ENCODE results near the gene EXOSC2. TPM values are rescaled to one million over a fixed set of nuclear protein-coding genes. Genes with fewer than 3 reads are reported as not detected.

The EXOSC2 gene
- total and polyA plus RNA-seq, 3 donors from 2014 or later: 15.3 to 24.7 (median 20.3) TPM

- WGBS, 2 donors: 82 to 84% methylated on average over 1 of the region's 1 CpG
- TF ChIP-seq POLR2A (IDR thresholded peaks at IDR 0.05): no peak
- no peak for TF ChIP-seq CTCF (IDR thresholded peaks at IDR 0.05)
Observed at GRCh38 chr9:130736834-130737233, 43.3 kb downstream of the EXOSC2 start.

DNA sequence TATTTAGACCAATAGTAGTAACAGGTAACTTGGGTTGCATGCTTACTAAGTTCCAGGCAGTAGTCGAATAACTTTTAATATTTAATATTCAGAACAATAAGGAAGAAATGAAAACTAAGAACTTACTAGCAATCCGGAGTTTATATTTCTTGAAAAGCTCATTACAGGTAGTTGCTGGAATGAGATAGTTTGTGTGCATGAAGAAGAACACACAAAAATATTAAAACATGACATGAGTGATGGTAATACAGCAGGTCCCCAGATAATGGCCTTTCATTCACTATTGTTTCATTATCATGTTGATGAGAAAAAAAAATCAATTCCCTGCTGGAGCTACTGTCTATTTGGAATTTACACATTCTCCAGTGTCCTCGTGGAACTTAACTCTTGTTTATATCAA, 44.7 kb downstream of the EXOSC2 start:
- intact Hi-C loops (cut with DNase I; ENCODE audit: low total_unique reads): no loop called here
- TF ChIP-seq CTCF (IDR thresholded peaks at IDR 0.05): no peak
- no peak for TF ChIP-seq POLR2A (IDR thresholded peaks at IDR 0.05)
- 81 to 89% methylated on average over 3 of the region's 3 CpGs for WGBS, 2 donors
- H3K36me3 ChIP-seq (ENCODE audit: low read depth, missing control alignments): no peaks in the 10 kb centered on the region
- no peak overlapping the region for H3K4me3 ChIP-seq
- DNase-seq: no peak
- no peak overlapping the region for H3K27ac ChIP-seq
- H3K9me3 ChIP-seq: no peaks in the 10 kb centered on the region
- no peaks in the 10 kb centered on the region for H3K4me1 ChIP-seq
- no peaks in the 10 kb centered on the region for H3K27me3 ChIP-seq

More at GRCh38 chr9:130736834-130737233, 43.3 kb downstream of the EXOSC2 start:
- Histone ChIP-seq H3K9me3 (no peaks in the 10 kb centered on the region), H3K27me3 (no peaks in the 10 kb centered on the region), H3K4me1 (no peaks in the 10 kb centered on the region), H3K4me3 (no peak overlapping the region), H3K36me3 (ENCODE audit: low read depth, missing control alignments) (no peaks in the 10 kb centered on the region), H3K27ac (no peak overlapping the region)
- intact Hi-C loops (cut with DNase I; ENCODE audit: low total_unique reads): no loop called here
- no peak for DNase-seq

- Histone ChIP-seq H3K36me3 (ENCODE audit: low read depth, missing control alignments) (no peaks in the 10 kb centered on the region), H3K4me1 (no peaks in the 10 kb centered on the region), H3K9me3 (no peaks in the 10 kb centered on the region), H3K4me3 (no peak overlapping the region), H3K27ac (no peak overlapping the region), H3K27me3 (no peaks in the 10 kb centered on the region)
- intact Hi-C loops (cut with DNase I; ENCODE audit: low total_unique reads): no loop called here
- DNase-seq: no peak
- no peak for TF ChIP-seq POLR2A (IDR thresholded peaks at IDR 0.05)
- no peak for TF ChIP-seq CTCF (IDR thresholded peaks at IDR 0.05)
- WGBS, 2 donors: 91 to 92% methylated on average over 4 of the region's 4 CpGs
Observed at GRCh38 chr9:130739081-130739480, 45.5 kb downstream of the EXOSC2 start.

DNA sequence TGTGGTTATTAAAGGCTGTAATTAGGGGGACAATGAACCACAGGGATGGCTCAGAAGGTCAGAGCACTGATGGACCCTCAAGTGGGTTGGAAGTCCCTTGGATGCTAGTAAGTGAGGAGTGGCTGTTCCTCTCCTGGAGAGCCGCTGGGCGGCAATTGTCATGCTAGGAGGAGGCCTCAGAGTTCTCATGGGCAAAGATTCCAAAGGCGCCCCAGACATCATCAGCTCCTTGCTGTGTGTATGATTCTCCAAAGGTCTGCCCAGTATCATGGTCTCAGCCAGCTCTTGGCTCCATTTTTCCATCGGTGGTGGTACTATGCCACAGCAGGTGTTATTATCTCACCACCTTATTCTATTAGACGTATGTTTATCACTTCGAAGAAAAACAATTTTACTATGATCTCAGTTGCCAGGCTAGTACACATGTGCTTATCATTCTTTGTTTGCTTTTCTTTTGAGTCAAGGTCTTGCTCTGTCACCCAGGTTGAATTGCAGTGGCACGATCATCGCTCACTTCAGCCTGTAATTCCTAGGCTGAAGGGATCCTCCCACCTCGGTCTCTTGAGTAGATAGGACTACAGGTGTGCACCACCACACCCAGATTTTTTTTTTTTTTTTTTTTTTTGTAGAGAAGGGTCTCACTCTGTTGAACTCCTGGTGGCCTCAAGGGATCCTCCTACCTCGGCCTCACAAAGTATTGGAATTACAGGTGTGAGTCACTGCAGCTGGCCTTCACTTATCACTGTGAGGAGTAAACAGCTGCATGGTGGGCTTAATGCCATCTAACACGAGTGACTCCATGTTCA, 46.8 kb downstream of the EXOSC2 start:
- no peaks in the 10 kb centered on the region for H3K9me3 ChIP-seq
- TF ChIP-seq POLR2A (IDR thresholded peaks at IDR 0.05) (no peak), CTCF (IDR thresholded peaks at IDR 0.05) (no peak)
- H3K27ac ChIP-seq: no peak overlapping the region
- H3K4me1 ChIP-seq: no peaks in the 10 kb centered on the region
- intact Hi-C loops (cut with DNase I; ENCODE audit: low total_unique reads): no loop called here
- no peak overlapping the region for H3K4me3 ChIP-seq
- DNase-seq: no peak
- H3K36me3 ChIP-seq (ENCODE audit: low read depth, missing control alignments): no peaks in the 10 kb centered on the region
- 87 to 92% methylated on average over 11 of the region's 11 CpGs for WGBS, 2 donors
- no peaks in the 10 kb centered on the region for H3K27me3 ChIP-seq

DNA sequence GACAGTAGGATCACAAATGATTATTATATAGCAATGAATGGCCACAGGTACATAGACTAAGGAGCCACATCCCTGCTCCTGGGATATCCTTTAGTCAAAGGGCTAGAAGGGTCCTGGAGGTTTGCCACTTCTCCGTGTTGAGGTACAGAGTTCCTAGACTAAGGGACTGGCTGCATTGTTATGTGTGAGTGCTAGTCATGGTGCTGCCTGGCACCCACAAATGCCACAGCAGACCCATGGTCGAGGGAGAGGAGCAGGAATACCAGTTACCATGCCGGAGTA, 47.4 kb downstream of the EXOSC2 start:
- TF ChIP-seq CTCF (IDR thresholded peaks at IDR 0.05) (no peak), POLR2A (IDR thresholded peaks at IDR 0.05) (no peak)
- no peaks in the 10 kb centered on the region for H3K9me3 ChIP-seq
- H3K4me3 ChIP-seq: no peak overlapping the region
- no peaks in the 10 kb centered on the region for H3K36me3 ChIP-seq (ENCODE audit: low read depth, missing control alignments)
- WGBS, 2 donors: 78 to 100% methylated on average over 3 of the region's 3 CpGs
- no peaks in the 10 kb centered on the region for H3K27me3 ChIP-seq
- DNase-seq: no peak
- no peak overlapping the region for H3K27ac ChIP-seq
- intact Hi-C loops (cut with DNase I; ENCODE audit: low total_unique reads): no loop called here
- no peaks in the 10 kb centered on the region for H3K4me1 ChIP-seq

Data from testis (tissue), 3 donors.